Cardiac fibroblast (primary cell): ENCODE data around the gene STX8.

Experiments
- DNase-seq, 2 donors: peaks; one replicate each; pipeline versions ENCODE4 v3.0.0 to v3.0.0-alpha.2; 2010; ENCODE audit warnings: low read depth in 2 of 2
- H3K4me3 ChIP-seq, 2 donors: replicated peaks in 1 of 2; 1 replicate in 1 of 2; 2 replicates in 1 of 2; pipeline ENCODE4 v1.5.1; 2011; ENCODE audit warnings: low read depth in 2 of 2, low read length in 2 of 2, mild to moderate bottlenecking in 2 of 2, moderate library complexity in 1 of 2
- TF ChIP-seq, protein P1 (sequence below): IDR thresholded peaks from one replicate; pipeline ENCODE4 v1.5.1; 2011; ENCODE audit warnings: low read depth, mild to moderate bottlenecking, low read length, inconsistent platforms

Gene STX8

DNA sequence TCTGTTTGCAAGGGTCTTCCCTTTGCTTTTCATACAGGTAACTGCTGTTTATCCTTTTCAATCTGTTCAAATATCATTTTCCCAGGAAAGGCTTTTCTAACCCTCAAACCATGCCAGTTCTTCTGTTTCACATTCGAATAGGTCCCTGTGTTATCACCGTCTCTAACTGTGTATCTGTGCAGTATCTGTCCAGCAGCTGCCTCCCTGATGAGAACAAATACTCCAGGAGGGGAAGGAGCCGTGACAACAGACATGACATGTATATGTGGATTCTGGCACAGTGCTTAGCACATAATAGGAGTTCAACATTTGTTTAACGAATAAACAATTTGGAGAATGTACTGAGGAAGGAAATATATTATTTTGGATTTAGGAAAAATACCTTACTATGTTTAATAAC lies 95.7 kb downstream of the STX8 start:
- H3K4me3 ChIP-seq: no peak overlapping the region
- TF ChIP-seq, protein P1, sequence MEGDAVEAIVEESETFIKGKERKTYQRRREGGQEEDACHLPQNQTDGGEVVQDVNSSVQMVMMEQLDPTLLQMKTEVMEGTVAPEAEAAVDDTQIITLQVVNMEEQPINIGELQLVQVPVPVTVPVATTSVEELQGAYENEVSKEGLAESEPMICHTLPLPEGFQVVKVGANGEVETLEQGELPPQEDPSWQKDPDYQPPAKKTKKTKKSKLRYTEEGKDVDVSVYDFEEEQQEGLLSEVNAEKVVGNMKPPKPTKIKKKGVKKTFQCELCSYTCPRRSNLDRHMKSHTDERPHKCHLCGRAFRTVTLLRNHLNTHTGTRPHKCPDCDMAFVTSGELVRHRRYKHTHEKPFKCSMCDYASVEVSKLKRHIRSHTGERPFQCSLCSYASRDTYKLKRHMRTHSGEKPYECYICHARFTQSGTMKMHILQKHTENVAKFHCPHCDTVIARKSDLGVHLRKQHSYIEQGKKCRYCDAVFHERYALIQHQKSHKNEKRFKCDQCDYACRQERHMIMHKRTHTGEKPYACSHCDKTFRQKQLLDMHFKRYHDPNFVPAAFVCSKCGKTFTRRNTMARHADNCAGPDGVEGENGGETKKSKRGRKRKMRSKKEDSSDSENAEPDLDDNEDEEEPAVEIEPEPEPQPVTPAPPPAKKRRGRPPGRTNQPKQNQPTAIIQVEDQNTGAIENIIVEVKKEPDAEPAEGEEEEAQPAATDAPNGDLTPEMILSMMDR: no peak
- no peak for DNase-seq

DNA sequence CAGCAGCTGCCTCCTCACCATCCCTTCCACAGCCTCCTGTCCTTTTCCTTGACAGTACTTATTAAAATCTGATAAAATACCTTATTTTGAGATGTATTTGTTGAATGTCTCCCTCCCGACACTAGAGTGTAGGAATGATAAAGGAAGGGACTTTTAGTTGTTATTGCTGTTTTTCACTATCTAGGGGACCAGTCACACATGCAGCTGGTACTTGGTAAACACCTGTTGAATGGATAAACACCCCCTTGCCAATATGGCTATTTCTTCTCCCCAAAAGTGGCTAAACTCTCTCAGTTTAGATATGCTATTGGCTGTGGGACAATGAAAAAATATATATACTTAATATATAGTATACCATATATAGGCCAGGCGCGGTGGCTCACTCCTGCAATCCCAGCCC lies 96.7 kb downstream of the STX8 start:
- TF ChIP-seq, protein P1: no peak
- DNase-seq: no peak
- no peak overlapping the region for H3K4me3 ChIP-seq

DNA sequence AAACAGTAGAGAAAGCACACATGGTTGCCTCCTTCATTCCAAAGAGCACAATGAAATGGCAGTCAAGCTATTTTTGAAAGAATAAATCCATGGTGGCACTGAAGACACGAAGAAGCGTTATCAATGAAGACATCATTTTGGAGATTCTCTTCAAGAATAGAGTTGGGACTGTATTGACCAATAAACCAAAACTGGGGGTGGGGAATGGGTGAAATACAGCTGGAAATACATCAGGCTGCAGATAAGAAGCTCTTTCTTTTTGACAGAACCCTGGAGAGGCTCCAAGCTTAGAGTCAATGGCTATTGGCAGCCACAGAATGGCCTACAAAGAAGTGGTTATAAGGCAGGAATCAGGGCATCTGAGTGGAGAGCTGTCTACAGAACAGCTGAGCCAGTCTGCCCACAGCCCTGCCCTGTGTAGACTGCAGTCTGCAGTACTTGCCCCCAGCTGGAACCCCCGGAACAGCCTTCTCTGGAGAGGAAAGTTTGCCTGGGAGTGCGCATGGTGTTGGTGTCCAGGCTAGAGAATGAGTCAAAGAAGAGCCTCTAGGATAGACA lies 100.4 kb downstream of the STX8 start:
- TF ChIP-seq, protein P1: no peak

DNA sequence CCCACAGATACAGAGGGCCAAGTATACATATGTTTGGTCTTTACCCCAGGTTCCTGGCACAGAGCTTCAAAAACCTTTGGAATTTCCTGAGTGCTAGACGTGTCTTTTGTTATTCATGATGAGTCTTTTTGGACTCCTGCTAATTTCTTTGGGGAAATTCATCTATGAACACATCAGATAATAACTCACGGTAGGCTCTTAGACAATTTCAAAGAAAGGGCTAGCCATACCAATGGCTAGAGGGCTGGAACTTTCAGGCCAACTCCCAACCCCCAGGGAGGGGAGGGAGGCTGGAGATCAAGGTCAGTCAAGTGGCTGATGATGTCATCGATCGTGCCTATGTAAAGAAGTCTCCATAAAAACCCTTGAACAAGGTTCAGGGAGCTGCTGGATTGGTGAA lies 101.9 kb downstream of the STX8 start:
- H3K4me3 ChIP-seq: no peak overlapping the region
- TF ChIP-seq, protein P1: no peak
- peak; percentile 31 to 97 for DNase-seq

More for the DNA sequence above, 100.4 kb downstream of the STX8 start:
- peak in 1 of 2 donors; percentile 22 for DNase-seq
- H3K4me3 ChIP-seq: no peak overlapping the region

DNA sequence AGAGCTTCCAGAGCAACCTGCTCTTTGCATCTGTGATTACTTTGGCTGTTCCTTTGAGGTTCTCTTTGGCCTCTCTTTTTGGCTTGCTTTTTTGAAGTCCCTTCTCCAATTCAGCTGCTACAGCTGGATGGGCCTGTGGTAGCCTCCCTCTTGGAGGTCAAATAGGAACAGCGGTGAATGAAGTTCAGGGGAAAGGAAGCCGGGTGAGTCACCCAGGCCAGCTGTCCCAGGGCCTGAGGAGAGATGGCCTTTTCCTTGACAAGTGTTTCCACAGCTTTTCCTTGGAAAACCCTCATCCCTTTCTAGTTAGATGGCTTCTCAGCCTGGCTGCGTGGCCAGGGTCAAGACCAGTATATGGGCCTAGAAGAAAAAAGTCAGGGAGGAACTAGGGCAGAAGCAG lies 103.1 kb downstream of the STX8 start:
- TF ChIP-seq, protein P1: no peak

DNA sequence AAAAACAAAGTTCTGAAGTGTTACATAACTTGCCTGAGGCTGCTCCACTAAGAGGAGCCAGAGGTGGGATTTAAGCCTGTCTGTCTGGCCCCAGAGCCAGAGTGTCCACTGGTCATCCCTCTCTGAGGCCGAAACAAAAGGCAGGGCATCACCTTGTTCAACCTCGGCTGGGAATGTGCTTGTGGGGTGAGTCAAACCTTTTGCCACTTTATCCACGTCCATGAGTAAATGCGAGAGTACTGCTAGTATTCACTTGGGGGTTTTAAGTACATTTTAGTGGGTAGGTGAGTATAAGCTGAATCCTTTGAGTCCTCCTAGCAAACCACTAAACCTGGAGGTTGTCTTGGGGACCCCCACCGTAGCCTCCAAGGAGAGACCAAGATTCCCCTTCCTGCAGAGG lies 103.5 kb downstream of the STX8 start:
- no peak overlapping the region for H3K4me3 ChIP-seq
- TF ChIP-seq, protein P1: no peak
- DNase-seq: peak in 1 of 2 donors; percentile 92

More for the DNA sequence above, 103.1 kb downstream of the STX8 start:
- peak; percentile 4 to 78 for DNase-seq
- no peak overlapping the region for H3K4me3 ChIP-seq

DNA sequence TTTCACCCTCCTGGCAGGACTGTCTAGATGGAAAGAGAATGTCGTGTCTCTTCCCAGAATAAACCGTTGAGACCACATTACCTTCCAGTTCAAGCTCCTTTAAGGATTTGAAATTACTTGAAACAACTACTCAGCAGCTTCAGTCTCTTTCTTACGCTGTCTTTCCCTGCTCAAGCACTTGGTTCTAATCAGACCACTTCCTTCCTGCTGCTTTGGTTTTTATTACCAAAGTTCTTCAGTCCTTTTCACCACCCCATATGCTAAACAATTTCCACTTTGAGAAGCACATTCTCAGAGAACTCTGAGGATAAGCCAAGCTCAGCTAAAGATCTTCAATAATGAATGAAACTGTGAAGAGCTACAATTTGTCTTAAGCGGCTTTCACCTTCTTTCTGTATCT lies 105.4 kb downstream of the STX8 start:
- TF ChIP-seq, protein P1: no peak
- peak; percentile 33 to 55 for DNase-seq
- no peak overlapping the region for H3K4me3 ChIP-seq
